ENCODE results near the gene BSCL2. TPM values are rescaled to one million over a fixed set of nuclear protein-coding genes. Genes with fewer than 3 reads are reported as not detected.
A peak's percentile ranks its signal among the peaks of the same experiment; 100 is the strongest.
"Not testable (repeated sequence)": the region's sequence is repeated elsewhere in the genome, so short reads cannot be mapped to it uniquely, and the experiment has no call there.

Gene BSCL2
- 26.5 TPM for total RNA-seq
- polyA plus RNA-seq (ENCODE audit: insufficient read depth in 1 of 8, insufficient read length in 8 of 8, low replicate concordance in 1 of 8): 10 to 100 TPM; 18.7 to 26.1 (median 21.5) TPM
- long read RNA-seq, donor 1, partial matches to known transcripts: 0 of 4 reads
- long read RNA-seq, donor 1, other reads (novel, unspliced or antisense): 0 of 4 reads
- long read RNA-seq, donor 2: 0 reads
- long read RNA-seq, donor 3, partial matches to known transcripts: 0 of 5 reads
- long read RNA-seq, donor 3, other reads (novel, unspliced or antisense): 0 of 5 reads
- long read RNA-seq, donor 4, partial matches to known transcripts: 0 of 5 reads
- long read RNA-seq, donor 4, other reads (novel, unspliced or antisense): 0 of 5 reads
- long read RNA-seq, donor 5, transcript BSCL2-210 (11 exons, 1,440 nt): minor isoform, 5 of 26 reads
- long read RNA-seq, donor 5, transcript BSCL2-207 (11 exons, 1,516 nt): major isoform, 10 of 26 reads
- long read RNA-seq, donor 5, partial matches to known transcripts: 0 of 26 reads
- long read RNA-seq, donor 5, other reads (novel, unspliced or antisense): 5 of 26 reads
- long read RNA-seq, donor 6, transcript BSCL2-207 (11 exons, 1,516 nt): major isoform, 8 of 8 reads
- long read RNA-seq, donor 6, partial matches to known transcripts: 0 of 8 reads
- long read RNA-seq, donor 6, other reads (novel, unspliced or antisense): 0 of 8 reads
- long read RNA-seq, donor 7, transcript BSCL2-207 (11 exons, 1,516 nt): major isoform, 5 of 10 reads
- long read RNA-seq, donor 7, partial matches to known transcripts: 0 of 10 reads
- long read RNA-seq, donor 7, other reads (novel, unspliced or antisense): 0 of 10 reads
- long read RNA-seq, donor 8, partial matches to known transcripts: 0 of 3 reads
- long read RNA-seq, donor 8, other reads (novel, unspliced or antisense): 0 of 3 reads
- long read RNA-seq, donor 9, partial matches to known transcripts: 0 of 6 reads
- long read RNA-seq, donor 9, other reads (novel, unspliced or antisense): 0 of 6 reads
- long read RNA-seq, donor 10, partial matches to known transcripts: 0 of 7 reads
- long read RNA-seq, donor 10, other reads (novel, unspliced or antisense): 0 of 7 reads
- long read RNA-seq, donor 11, partial matches to known transcripts: 0 of 6 reads
- long read RNA-seq, donor 11, other reads (novel, unspliced or antisense): 0 of 6 reads

DNA sequence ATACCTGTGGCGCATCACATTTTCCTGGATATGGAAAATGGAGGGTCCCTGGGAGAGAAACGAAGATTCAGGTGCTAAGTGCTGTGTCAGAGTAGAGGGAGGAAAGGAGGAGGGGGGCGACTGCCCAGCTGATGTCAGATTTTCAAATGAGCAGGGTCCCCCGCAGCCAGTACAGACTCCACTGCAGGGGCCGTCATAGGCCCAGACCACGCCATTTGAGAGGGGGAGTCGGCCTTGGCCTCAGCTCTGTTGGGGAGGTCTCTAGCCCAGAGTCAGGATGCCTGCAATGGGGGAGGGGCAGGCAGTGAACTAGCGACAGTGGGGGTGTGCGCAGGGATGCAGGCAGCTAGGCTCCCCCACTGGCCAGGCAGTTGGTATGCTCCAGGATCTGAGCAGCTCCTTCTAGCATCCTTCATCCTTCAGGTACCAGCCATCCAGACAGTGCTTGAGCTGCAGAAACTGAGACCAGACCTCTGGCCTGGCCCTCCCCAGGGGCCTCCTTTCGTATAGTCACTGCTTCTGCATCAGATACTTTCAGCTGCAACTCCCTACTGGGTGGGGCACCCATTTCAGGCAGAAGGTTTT lies at the start of gene BSCL2, which contains the start of gene GNG3:
BSCL2 (minus strand) TSS at position 148 of the 585 bp plus-strand sequence. CDS start 229 bp downstream, outside the sequence.
GNG3 (plus strand) TSS at position 400 of the 585 bp plus-strand sequence. CDS start 620 bp downstream, outside the sequence.
- Histone ChIP-seq H3K4me3 (ENCODE audit: low read length) (peak within 1 kb of the TSS; percentile 92), H3K27ac (ENCODE audit: low read length) (peak within 1 kb of the TSS; percentile 87), H3K36me3 (ENCODE audit: control insufficient read depth, insufficient read depth, low read length) (peaks cover 29% of the 10 kb centered on the region), H3K9me3 (replicated peaks; ENCODE audit: control insufficient read depth, low read depth, low read length) (no peaks in the 10 kb centered on the region), H3K27me3 (ENCODE audit: control insufficient read depth, insufficient read depth, low read length) (no peaks in the 10 kb centered on the region), H3K4me1 (ENCODE audit: control insufficient read depth, insufficient read depth, low read length) (peaks cover 43% of the 10 kb centered on the region)
- WGBS (ENCODE audit: insufficient coverage): 71% methylated on average over 5 of the region's 10 CpGs
- DNase-seq: peak; percentile 46

DNA sequence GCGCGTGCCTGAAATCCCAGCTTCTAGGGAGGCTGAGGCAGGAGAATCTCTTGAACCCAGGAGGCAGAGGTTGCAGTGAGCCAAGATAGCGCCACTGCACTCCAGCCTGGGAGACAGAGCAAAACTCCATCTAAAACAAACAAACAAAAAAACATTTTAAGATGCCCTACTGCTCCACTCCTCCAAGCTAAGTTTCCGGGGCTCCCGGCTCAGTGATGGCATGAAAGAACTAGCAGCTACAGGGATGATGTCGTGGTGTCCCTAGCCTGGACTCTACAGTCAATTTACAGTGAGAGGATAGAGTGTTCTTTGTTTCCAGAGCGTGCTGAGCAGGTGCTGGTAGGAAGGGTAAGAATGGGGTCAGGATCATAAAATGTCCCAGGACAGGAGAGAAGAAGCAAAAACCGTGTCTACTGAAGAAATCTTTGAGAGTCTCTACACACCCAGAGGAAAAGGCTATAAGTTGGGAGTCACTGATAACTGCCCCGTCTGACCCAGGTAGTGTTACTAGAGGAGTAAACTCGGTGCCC lies 47.9 kb upstream of the BSCL2 start:
- Histone ChIP-seq H3K27ac (ENCODE audit: low read length) (no peak overlapping the region), H3K9me3 (replicated peaks; ENCODE audit: control insufficient read depth, low read depth, low read length) (no peaks in the 10 kb centered on the region), H3K4me1 (ENCODE audit: control insufficient read depth, insufficient read depth, low read length) (peaks cover 15% of the 10 kb centered on the region), H3K4me3 (ENCODE audit: low read length) (no peak overlapping the region), H3K36me3 (ENCODE audit: control insufficient read depth, insufficient read depth, low read length) (peaks cover 18% of the 10 kb centered on the region), H3K27me3 (ENCODE audit: control insufficient read depth, insufficient read depth, low read length) (no peaks in the 10 kb centered on the region)
- DNase-seq: no peak
- 90% methylated on average over 2 of the region's 10 CpGs for WGBS (ENCODE audit: insufficient coverage)

DNA sequence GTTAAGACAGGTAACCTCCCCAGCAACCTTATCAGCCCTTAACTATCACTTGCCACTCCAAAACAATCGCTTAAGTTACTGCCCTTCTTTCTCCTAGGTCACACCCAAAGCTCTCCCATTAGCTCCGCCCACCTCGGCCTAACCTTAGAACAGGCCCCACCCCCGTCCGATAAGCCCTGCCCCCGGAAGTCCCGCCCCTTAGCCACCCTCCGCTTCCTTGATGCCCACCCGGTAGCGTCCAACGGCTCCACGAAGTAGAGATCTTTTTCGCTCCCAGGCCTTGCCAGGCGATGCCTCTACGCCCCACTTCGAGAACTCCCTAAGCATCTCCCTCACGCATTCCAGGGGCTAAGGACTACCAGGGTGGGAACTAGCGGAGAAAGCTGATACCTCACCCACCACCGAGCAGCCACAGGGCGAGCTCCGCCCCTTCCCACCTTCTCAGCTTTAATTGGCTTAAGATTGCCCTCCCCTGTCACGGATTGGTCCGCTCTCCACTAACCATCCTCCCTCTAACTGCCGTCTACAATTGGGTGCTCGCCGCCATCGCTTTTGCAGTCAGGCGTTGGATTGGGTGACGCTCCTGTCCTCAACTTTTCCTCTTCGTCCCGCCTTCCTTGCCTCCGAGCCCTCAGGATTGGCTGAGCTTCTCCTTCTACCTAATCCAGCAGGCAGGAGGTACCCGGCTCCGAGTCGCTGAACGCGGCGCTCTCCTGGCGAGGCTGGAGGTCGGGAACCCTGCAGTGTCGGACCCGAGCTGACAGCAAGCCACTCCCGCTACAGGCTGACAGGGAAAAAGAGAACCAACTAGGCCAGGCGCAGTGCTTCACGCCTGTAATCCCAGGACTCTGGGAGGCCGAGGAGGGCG lies 46.7 kb upstream of the BSCL2 start, which contains the start of gene ZBTB3:
ZBTB3 (minus strand) TSS at position 425 of the 868 bp plus-strand sequence. CDS start 496 bp downstream, outside the sequence.
- H3K4me1 ChIP-seq (ENCODE audit: control insufficient read depth, insufficient read depth, low read length): peaks cover 15% of the 10 kb centered on the region
- peak within 1 kb of the TSS; percentile 96 for H3K27ac ChIP-seq (ENCODE audit: low read length)
- H3K9me3 ChIP-seq (replicated peaks; ENCODE audit: control insufficient read depth, low read depth, low read length): no peaks in the 10 kb centered on the region
- H3K36me3 ChIP-seq (ENCODE audit: control insufficient read depth, insufficient read depth, low read length): peaks cover 23% of the 10 kb centered on the region
- no peaks in the 10 kb centered on the region for H3K27me3 ChIP-seq (ENCODE audit: control insufficient read depth, insufficient read depth, low read length)
- peak; percentile 100 for DNase-seq
- 0% methylated on average over 45 of the region's 47 CpGs for WGBS (ENCODE audit: insufficient coverage)
- H3K4me3 ChIP-seq (ENCODE audit: low read length): peak within 1 kb of the TSS; percentile 88

DNA sequence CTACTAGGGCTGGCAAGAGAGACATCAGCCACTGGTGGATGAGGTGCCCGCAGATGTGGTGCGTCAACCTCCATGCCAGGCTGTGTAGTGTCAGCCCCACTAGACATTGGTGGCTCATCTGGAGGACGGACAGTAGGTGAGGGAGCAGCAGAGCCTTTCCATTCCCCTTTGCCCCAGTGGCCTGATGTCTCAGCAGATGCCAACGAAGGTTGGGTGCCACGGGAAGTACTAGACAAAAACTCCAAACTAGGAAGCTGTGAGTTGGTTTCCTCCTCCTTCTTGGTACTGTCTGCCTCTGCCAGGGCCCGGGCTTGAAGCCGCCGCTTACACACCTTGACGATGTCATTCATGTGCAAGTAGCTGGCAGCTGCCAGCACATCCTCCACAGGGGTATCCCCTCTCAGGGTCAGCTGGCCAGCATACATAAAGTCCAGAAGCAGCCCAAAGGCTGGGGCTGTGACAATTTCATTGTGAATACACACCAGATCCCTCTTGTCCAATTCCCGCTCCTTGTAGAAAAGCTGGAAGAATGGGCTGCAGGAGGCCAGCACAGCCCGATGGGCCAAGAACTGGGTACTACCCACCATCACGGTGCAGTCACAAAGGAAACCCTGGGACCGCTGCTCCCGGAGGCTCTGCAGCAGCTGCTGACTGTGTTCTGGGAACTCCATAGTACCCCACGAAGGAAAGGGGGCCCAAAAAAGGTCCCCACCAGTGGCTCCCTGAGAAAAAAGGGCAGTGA lies 45.9 kb upstream of the BSCL2 start:
- peaks cover 26% of the 10 kb centered on the region for H3K36me3 ChIP-seq (ENCODE audit: control insufficient read depth, insufficient read depth, low read length)
- no peak for DNase-seq
- 88% methylated on average over 14 of the region's 15 CpGs for WGBS (ENCODE audit: insufficient coverage)
- peak overlapping the region; percentile 88 for H3K4me3 ChIP-seq (ENCODE audit: low read length)
- no peaks in the 10 kb centered on the region for H3K27me3 ChIP-seq (ENCODE audit: control insufficient read depth, insufficient read depth, low read length)
- H3K4me1 ChIP-seq (ENCODE audit: control insufficient read depth, insufficient read depth, low read length): peaks cover 15% of the 10 kb centered on the region
- H3K9me3 ChIP-seq (replicated peaks; ENCODE audit: control insufficient read depth, low read depth, low read length): no peaks in the 10 kb centered on the region
- H3K27ac ChIP-seq (ENCODE audit: low read length): peak overlapping the region; percentile 96

DNA sequence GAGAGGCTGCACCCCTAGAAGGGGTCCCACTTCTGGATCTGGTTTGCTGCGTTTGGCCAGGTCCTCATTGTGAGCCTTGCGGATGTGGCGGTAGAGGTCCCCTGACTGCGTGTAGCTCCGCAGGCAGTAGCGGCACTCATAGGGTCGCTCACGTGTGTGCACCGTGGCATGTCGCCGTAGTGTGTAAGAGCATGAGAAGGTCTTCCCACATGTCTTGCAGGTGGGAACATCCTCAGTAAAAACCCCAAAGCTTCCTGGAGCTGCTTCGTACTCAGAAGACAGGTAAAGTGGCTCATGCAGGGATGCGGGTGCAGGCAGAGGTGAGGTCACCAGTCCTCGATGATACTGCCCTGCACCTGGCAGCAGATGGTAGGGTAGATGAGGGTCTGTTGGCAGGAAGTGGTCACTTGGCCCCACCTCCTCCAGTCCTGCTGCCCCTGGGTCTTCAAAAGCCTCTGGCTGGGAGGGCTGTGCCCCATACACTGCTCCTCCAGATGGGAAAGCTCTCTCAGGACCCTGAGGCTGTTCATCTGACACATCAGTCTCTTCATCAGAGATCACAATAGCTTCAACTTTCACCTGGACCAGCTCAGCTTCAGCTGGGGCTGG lies 45.1 kb upstream of the BSCL2 start:
- H3K36me3 ChIP-seq (ENCODE audit: control insufficient read depth, insufficient read depth, low read length): peaks cover 26% of the 10 kb centered on the region
- WGBS (ENCODE audit: insufficient coverage): 93% methylated on average over 11 of the region's 14 CpGs
- no peak overlapping the region for H3K27ac ChIP-seq (ENCODE audit: low read length)
- no peaks in the 10 kb centered on the region for H3K9me3 ChIP-seq (replicated peaks; ENCODE audit: control insufficient read depth, low read depth, low read length)
- no peaks in the 10 kb centered on the region for H3K27me3 ChIP-seq (ENCODE audit: control insufficient read depth, insufficient read depth, low read length)
- no peak overlapping the region for H3K4me3 ChIP-seq (ENCODE audit: low read length)
- H3K4me1 ChIP-seq (ENCODE audit: control insufficient read depth, insufficient read depth, low read length): peaks cover 15% of the 10 kb centered on the region
- DNase-seq: no peak

DNA sequence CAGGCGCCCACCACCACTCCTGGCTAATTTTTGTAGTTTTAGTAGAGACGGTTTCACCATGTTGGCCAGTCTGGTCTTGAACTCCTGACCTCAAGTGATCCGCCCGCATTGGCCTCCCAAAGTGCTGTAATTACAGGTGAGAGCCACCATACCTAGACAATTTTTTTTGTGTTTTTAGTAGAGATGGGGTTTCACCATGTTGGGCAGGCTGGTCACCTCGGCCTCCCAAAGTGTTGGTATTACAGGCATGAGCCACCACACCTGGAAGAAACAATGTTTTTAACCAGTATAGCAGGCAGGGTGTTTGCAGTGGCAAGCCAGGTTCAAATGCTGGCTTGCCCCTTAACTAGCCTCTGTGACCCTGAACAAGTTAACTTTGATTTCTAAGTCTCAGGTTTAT lies 42.7 kb upstream of the BSCL2 start:
- not testable (repeated sequence) for H3K27me3 ChIP-seq (ENCODE audit: control insufficient read depth, insufficient read depth, low read length); H3K4me3 ChIP-seq (ENCODE audit: low read length); H3K27ac ChIP-seq (ENCODE audit: low read length); H3K9me3 ChIP-seq (replicated peaks; ENCODE audit: control insufficient read depth, low read depth, low read length); DNase-seq
- H3K36me3 ChIP-seq (ENCODE audit: control insufficient read depth, insufficient read depth, low read length): peaks cover 30% of the 10 kb centered on the region
- no CpG with 5 or more reads among the region's 5 CpGs for WGBS (ENCODE audit: insufficient coverage)
- H3K4me1 ChIP-seq (ENCODE audit: control insufficient read depth, insufficient read depth, low read length): peaks cover 15% of the 10 kb centered on the region

DNA sequence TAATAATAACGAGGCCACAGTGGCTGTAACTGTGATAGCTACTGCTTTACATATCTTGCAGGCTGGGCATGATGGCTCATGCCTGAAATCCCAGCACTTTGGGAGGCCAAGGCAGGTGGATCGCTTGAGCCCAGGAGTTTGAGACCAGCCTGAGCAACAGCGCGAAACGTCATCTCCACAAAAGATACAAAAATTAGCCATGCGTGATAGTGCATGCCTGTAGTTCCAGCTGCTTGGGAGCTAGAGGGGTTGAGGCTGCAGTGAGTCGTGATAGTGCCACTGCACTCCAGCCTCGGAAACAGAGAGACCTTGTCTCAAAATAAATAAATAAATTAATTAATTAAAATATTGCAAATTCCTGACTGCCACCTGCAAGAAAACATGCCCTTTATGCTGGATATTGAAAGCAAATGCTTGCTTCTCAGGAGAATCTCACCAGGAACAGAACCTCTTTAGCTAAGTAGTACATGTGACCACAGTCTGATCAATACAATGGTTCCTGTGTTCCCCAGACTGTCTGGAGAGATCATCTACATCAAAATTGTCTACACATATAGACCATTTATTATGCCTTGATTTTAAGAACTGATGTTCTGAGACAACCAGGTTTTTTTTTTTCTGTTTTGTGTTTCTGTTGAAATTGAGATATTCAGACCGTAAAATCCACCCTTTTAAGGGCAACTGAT lies 40.4 kb upstream of the BSCL2 start:
- DNase-seq: no peak
- Histone ChIP-seq H3K36me3 (ENCODE audit: control insufficient read depth, insufficient read depth, low read length) (peaks cover 22% of the 10 kb centered on the region), H3K4me1 (ENCODE audit: control insufficient read depth, insufficient read depth, low read length) (peaks cover 2% of the 10 kb centered on the region), H3K27ac (ENCODE audit: low read length) (no peak overlapping the region), H3K9me3 (replicated peaks; ENCODE audit: control insufficient read depth, low read depth, low read length) (no peaks in the 10 kb centered on the region), H3K27me3 (ENCODE audit: control insufficient read depth, insufficient read depth, low read length) (no peaks in the 10 kb centered on the region), H3K4me3 (ENCODE audit: low read length) (no peak overlapping the region)
- WGBS (ENCODE audit: insufficient coverage): 93% methylated on average over 1 of the region's 9 CpGs

DNA sequence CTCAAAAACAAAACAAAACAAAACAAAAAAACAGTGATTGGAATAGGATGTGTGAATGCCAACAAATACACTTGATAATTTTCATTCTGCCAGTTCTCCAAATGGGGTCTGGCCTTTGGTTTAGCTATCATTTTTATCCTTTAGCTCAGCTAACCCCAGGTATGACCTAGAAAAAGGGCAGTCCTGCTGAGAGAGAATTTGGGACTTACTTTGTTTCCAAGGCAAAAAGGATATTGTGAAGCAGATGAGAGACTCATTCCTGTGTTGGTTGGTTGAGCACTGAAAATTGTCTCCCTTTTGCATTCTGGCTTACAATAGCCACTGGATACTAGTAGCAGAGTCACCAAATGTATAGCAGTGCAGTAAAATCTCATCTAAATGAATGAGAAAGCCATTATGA lies 30.0 kb upstream of the BSCL2 start:
- Histone ChIP-seq H3K36me3 (ENCODE audit: control insufficient read depth, insufficient read depth, low read length) (peaks cover 50% of the 10 kb centered on the region), H3K9me3 (replicated peaks; ENCODE audit: control insufficient read depth, low read depth, low read length) (no peaks in the 10 kb centered on the region), H3K4me3 (ENCODE audit: low read length) (no peak overlapping the region), H3K4me1 (ENCODE audit: control insufficient read depth, insufficient read depth, low read length) (no peaks in the 10 kb centered on the region), H3K27ac (ENCODE audit: low read length) (no peak overlapping the region), H3K27me3 (ENCODE audit: control insufficient read depth, insufficient read depth, low read length) (no peaks in the 10 kb centered on the region)
- DNase-seq: no peak

Measured in muscle of leg (tissue), 16 donors.